Measurements from ENCODE around the gene DFFA.
"Not testable (repeated sequence)": the region's sequence is repeated elsewhere in the genome, so short reads cannot be mapped to it uniquely, and the experiment has no call there.

DNA sequence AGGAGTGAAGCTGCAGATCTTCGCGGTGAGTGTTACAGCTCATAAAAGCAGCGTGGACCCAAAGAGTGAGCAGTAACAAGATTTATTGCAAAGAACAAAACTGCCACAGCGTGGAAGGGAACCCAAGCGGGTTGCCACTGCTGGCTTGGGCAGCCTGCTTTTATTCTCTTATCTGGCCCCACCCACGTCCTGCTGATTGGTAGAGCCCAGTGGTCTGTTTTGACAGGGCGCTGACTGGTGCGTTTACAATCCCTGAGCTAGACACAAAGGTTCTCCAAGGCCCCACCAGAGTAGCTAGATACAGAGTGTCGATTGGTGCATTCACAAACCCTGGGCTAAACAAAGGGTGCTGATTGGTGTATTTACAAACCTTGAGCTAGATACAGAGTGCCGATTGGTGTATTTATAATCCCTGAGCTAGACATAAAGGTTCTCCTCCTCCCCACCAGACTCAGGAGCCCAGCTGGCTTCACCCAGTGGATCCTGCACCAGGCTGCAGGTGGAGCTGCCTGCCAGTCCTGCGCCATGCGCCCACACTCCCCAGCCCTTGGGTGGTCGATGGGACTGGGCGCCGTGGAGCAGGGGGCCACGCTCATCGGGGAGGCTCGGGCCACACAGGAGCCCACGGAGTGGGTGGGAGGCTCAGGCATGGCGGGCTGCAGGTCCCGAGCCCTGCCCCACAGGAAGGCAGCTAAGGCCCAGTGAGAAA is 46.3 kb downstream of the DFFA start:
- TF ChIP-seq RAD21 (IDR thresholded peaks at IDR 0.05; ENCODE audit: low read length); POLR2A (IDR thresholded peaks at IDR 0.05; ENCODE audit: low read depth, low read length); MXI1 (IDR thresholded peaks at IDR 0.05; ENCODE audit: borderline replicate concordance, low read depth, low read length); NFE2L2 (IDR thresholded peaks at IDR 0.05; ENCODE audit: low read depth, low read length); CEBPB (IDR thresholded peaks at IDR 0.05; ENCODE audit: low read depth, low read length); MAZ (IDR thresholded peaks at IDR 0.05; ENCODE audit: borderline replicate concordance, low read depth, low read length); RFX5 (IDR thresholded peaks at IDR 0.05; ENCODE audit: low read depth, low read length): not testable (repeated sequence)
- TF ChIP-seq, protein P1, sequence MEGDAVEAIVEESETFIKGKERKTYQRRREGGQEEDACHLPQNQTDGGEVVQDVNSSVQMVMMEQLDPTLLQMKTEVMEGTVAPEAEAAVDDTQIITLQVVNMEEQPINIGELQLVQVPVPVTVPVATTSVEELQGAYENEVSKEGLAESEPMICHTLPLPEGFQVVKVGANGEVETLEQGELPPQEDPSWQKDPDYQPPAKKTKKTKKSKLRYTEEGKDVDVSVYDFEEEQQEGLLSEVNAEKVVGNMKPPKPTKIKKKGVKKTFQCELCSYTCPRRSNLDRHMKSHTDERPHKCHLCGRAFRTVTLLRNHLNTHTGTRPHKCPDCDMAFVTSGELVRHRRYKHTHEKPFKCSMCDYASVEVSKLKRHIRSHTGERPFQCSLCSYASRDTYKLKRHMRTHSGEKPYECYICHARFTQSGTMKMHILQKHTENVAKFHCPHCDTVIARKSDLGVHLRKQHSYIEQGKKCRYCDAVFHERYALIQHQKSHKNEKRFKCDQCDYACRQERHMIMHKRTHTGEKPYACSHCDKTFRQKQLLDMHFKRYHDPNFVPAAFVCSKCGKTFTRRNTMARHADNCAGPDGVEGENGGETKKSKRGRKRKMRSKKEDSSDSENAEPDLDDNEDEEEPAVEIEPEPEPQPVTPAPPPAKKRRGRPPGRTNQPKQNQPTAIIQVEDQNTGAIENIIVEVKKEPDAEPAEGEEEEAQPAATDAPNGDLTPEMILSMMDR (conservative IDR thresholded peaks at IDR 0.05; ENCODE audit: low read depth, low read length) = not testable (repeated sequence)
- TF ChIP-seq, protein P2, sequence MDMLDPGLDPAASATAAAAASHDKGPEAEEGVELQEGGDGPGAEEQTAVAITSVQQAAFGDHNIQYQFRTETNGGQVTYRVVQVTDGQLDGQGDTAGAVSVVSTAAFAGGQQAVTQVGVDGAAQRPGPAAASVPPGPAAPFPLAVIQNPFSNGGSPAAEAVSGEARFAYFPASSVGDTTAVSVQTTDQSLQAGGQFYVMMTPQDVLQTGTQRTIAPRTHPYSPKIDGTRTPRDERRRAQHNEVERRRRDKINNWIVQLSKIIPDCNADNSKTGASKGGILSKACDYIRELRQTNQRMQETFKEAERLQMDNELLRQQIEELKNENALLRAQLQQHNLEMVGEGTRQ (IDR thresholded peaks at IDR 0.05; ENCODE audit: low read depth, low read length) = not testable (repeated sequence)
